HUES48 (cell line): ENCODE data around the gene TTYH2.

ENCODE experiments used
- H3K27ac ChIP-seq: one replicate; pipeline ENCODE4 v1.7.0; 2013; ENCODE audit warnings: low read depth, low read length, inconsistent platforms
- H3K27me3 ChIP-seq: 2 replicates; pipeline ENCODE4 v1.6.1; 2013; ENCODE audit warnings: mild to moderate bottlenecking, low read length; ENCODE audit not compliant: control insufficient read depth, insufficient read depth
- H3K36me3 ChIP-seq: 2 replicates; pipeline ENCODE4 v1.6.1; 2013; ENCODE audit warnings: low read length; ENCODE audit not compliant: control insufficient read depth, insufficient read depth
- H3K4me1 ChIP-seq: 2 replicates; pipeline ENCODE4 v1.6.1; 2013; ENCODE audit warnings: mild to moderate bottlenecking, low read length; ENCODE audit not compliant: control insufficient read depth, insufficient read depth
- H3K4me3 ChIP-seq: 2 replicates; pipeline ENCODE4 v1.5.1; 2013; ENCODE audit warnings: mild to moderate bottlenecking, low read depth, low read length
- H3K9ac ChIP-seq: 2 replicates; pipeline ENCODE4 v1.6.1; 2013; ENCODE audit warnings: mild to moderate bottlenecking, low read depth, low read length, moderate library complexity
- H3K9me3 ChIP-seq: 2 replicates; pipeline ENCODE4 v1.6.1; 2013; ENCODE audit warnings: low read length; ENCODE audit not compliant: control insufficient read depth, insufficient read depth

Gene TTYH2

GRCh38 chr17:74227271-74228080 is 14.1 kb downstream of the TTYH2 start:
- Histone ChIP-seq H3K36me3 (no peaks in the 10 kb centered on the region), H3K27me3 (no peaks in the 10 kb centered on the region), H3K4me1 (no peaks in the 10 kb centered on the region), H3K27ac (no peak overlapping the region), H3K9me3 (no peaks in the 10 kb centered on the region), H3K4me3 (no peak overlapping the region), H3K9ac (no peak overlapping the region)

GRCh38 chr17:74228306-74228978 is 15.1 kb downstream of the TTYH2 start:
- H3K27ac ChIP-seq: no peak overlapping the region
- H3K4me1 ChIP-seq: no peaks in the 10 kb centered on the region
- no peaks in the 10 kb centered on the region for H3K36me3 ChIP-seq
- H3K9me3 ChIP-seq: no peaks in the 10 kb centered on the region
- H3K27me3 ChIP-seq: no peaks in the 10 kb centered on the region
- no peak overlapping the region for H3K9ac ChIP-seq
- no peak overlapping the region for H3K4me3 ChIP-seq

GRCh38 chr17:74230896-74231295 is 17.5 kb downstream of the TTYH2 start:
- H3K4me1 ChIP-seq: peaks cover 6% of the 10 kb centered on the region; the same call in 1 of the 2 replicates
- H3K27me3 ChIP-seq: no peaks in the 10 kb centered on the region
- no peaks in the 10 kb centered on the region for H3K36me3 ChIP-seq
- H3K9me3 ChIP-seq: no peaks in the 10 kb centered on the region
- H3K4me3 ChIP-seq: no peak overlapping the region
- no peak overlapping the region for H3K9ac ChIP-seq
- no peak overlapping the region for H3K27ac ChIP-seq

GRCh38 chr17:74231928-74232907 is 18.8 kb downstream of the TTYH2 start:
- H3K36me3 ChIP-seq: no peaks in the 10 kb centered on the region
- no peak overlapping the region for H3K9ac ChIP-seq
- H3K9me3 ChIP-seq: no peaks in the 10 kb centered on the region
- H3K27me3 ChIP-seq: no peaks in the 10 kb centered on the region
- no peak overlapping the region for H3K4me3 ChIP-seq
- H3K4me1 ChIP-seq: peaks cover 9% of the 10 kb centered on the region; the same call in 1 of the 2 replicates
- H3K27ac ChIP-seq: no peak overlapping the region

- H3K27me3 ChIP-seq: no peaks in the 10 kb centered on the region
- H3K4me3 ChIP-seq: no peak overlapping the region
- H3K9ac ChIP-seq: no peak overlapping the region
- no peaks in the 10 kb centered on the region for H3K36me3 ChIP-seq
- no peaks in the 10 kb centered on the region for H3K9me3 ChIP-seq
- peaks cover 9% of the 10 kb centered on the region; the same call in 1 of the 2 replicates for H3K4me1 ChIP-seq
- no peak overlapping the region for H3K27ac ChIP-seq
Observed at GRCh38 chr17:74233937-74234336, 20.6 kb downstream of the TTYH2 start.

- Histone ChIP-seq H3K9me3 (no peaks in the 10 kb centered on the region), H3K4me3 (no peak overlapping the region), H3K36me3 (no peaks in the 10 kb centered on the region), H3K27ac (no peak overlapping the region), H3K27me3 (no peaks in the 10 kb centered on the region), H3K4me1 (peaks cover 9% of the 10 kb centered on the region; the same call in 1 of the 2 replicates), H3K9ac (no peak overlapping the region)
Observed at GRCh38 chr17:74234486-74234885, 21.1 kb downstream of the TTYH2 start.

- Histone ChIP-seq H3K27ac (no peak overlapping the region), H3K4me1 (peaks cover 9% of the 10 kb centered on the region; the same call in 1 of the 2 replicates), H3K36me3 (no peaks in the 10 kb centered on the region), H3K9me3 (no peaks in the 10 kb centered on the region), H3K27me3 (no peaks in the 10 kb centered on the region), H3K9ac (no peak overlapping the region), H3K4me3 (no peak overlapping the region)
Observed at GRCh38 chr17:74235040-74235581, 21.7 kb downstream of the TTYH2 start.

GRCh38 chr17:74235911-74236371 is 22.6 kb downstream of the TTYH2 start:
- no peaks in the 10 kb centered on the region for H3K9me3 ChIP-seq
- no peak overlapping the region for H3K4me3 ChIP-seq
- H3K9ac ChIP-seq: no peak overlapping the region
- peaks cover 9% of the 10 kb centered on the region; the same call in 1 of the 2 replicates for H3K4me1 ChIP-seq
- H3K27me3 ChIP-seq: no peaks in the 10 kb centered on the region
- no peak overlapping the region for H3K27ac ChIP-seq
- H3K36me3 ChIP-seq: no peaks in the 10 kb centered on the region

GRCh38 chr17:74237321-74237720 is 23.9 kb downstream of the TTYH2 start:
- Histone ChIP-seq H3K4me1 (peaks cover 9% of the 10 kb centered on the region; the same call in 1 of the 2 replicates), H3K36me3 (no peaks in the 10 kb centered on the region), H3K9me3 (no peaks in the 10 kb centered on the region), H3K4me3 (no peak overlapping the region), H3K27ac (no peak overlapping the region), H3K27me3 (no peaks in the 10 kb centered on the region), H3K9ac (no peak overlapping the region)

GRCh38 chr17:74239172-74239571 is 25.8 kb downstream of the TTYH2 start:
- no peaks in the 10 kb centered on the region for H3K36me3 ChIP-seq
- H3K9me3 ChIP-seq: no peaks in the 10 kb centered on the region
- H3K4me3 ChIP-seq: no peak overlapping the region
- H3K9ac ChIP-seq: no peak overlapping the region
- peaks cover 5% of the 10 kb centered on the region; the same call in 1 of the 2 replicates for H3K4me1 ChIP-seq
- H3K27me3 ChIP-seq: no peaks in the 10 kb centered on the region
- no peak overlapping the region for H3K27ac ChIP-seq
